Astrocyte (in vitro differentiated cells and primary cell): ENCODE measurements around the gene FXYD7.

Source experiments
- CTCF ChIP-seq: IDR thresholded peaks from 2 replicates; pipeline ENCODE4 v1.5.1; 2011; ENCODE audit warnings: low read depth, mild to moderate bottlenecking, inconsistent platforms, low read length, moderate library complexity; ENCODE audit not compliant: insufficient read depth
- EZH2 ChIP-seq: IDR thresholded peaks from 2 replicates; pipeline ENCODE4 v1.6.1; 2012; ENCODE audit warnings: mild to moderate bottlenecking, low read length, inconsistent platforms; ENCODE audit not compliant: insufficient read depth

DNA sequence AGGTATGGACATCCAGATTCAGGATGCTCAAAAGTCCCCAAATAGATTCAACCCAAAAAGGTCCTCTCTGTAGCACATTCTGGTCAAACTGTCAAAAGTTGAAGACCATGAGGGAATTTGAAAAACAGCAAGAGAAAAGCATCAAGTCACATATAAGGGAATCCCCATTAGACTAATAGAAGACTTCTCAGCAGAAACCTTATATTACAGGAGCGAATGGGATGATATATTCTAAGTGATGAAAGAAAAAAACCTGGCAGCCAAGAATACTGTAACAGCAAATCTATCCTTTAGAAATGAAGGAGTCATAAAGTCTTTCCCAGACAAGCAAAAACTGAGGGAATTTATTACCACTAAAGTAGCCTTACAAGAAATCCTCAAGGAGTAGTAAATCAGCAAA is 41.2 kb downstream of the FXYD7 start:
- no peak for TF ChIP-seq CTCF
- no peak for TF ChIP-seq EZH2
